ENCODE measurements around the gene CHRDL2.

The CHRDL2 gene

DNA sequence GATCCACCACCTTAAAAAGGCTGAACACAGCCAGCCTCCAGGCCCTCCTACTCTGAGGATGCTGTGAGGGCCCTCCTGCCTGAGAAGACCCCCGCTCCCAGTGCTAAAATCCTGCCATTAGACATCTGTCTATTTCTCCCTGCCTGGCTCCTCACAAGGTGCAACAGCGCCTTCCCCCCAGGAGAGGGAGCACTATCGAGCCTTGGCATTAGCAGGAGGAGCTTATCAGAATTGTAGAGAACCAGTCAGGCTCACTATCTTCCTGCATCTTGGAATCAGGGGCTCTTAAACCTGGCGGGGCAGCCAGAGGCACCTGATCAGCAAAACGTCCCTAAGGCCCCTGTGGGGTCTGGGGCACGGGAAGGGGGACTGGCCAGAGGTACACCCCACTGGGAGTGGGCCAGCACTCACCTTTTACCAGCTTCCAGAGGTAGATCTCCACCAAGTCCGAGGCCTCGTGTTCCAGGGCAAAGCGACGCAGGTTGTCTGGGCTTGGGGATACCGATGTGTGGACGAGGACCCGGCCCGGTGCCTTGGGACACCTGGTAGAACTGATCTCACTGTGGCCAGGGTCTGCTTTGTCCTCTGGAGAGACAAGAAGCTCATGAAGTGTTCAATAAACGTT lies 28.7 kb downstream of the CHRDL2 start:
- Histone ChIP-seq H2BK120ac (ENCODE audit: insufficient read depth, low read length, poor library complexity) (no peak overlapping the region), H3K27ac (ENCODE audit: low read depth, low read length) (no peak overlapping the region), H3K23ac (ENCODE audit: low read length) (no peak overlapping the region), H3K79me1 (ENCODE audit: low read length) (no peaks in the 10 kb centered on the region), H2AFZ (ENCODE audit: insufficient read depth, low read length, poor library complexity) (no peak overlapping the region), H4K8ac (ENCODE audit: low read depth, low read length) (no peak overlapping the region), H3K14ac (ENCODE audit: low read length) (no peak overlapping the region), H3K9me3 (ENCODE audit: insufficient read depth, low read depth, low read length) (no peaks in the 10 kb centered on the region), H3K79me2 (ENCODE audit: control insufficient read depth, insufficient read depth, low read length, poor library complexity) (no peaks in the 10 kb centered on the region), H2BK12ac (ENCODE audit: low read length) (no peak overlapping the region), H3K36me3 (ENCODE audit: control insufficient read depth in 1 of 2, insufficient read depth in 2 of 2, low read length in 2 of 2) (no peaks in the 10 kb centered on the region), H3K4me3 (ENCODE audit: low read depth, low read length) (no peak overlapping the region), H3K9ac (ENCODE audit: low read length) (no peak overlapping the region), H3K18ac (ENCODE audit: low read length) (no peak overlapping the region), H3K4me2 (ENCODE audit: low read length) (no peak overlapping the region), H3K4ac (ENCODE audit: low read depth, low read length) (no peak overlapping the region), H2BK5ac (ENCODE audit: low read depth, low read length, poor library complexity) (no peak overlapping the region), H3K27me3 (ENCODE audit: insufficient read depth, low read length) (no peaks in the 10 kb centered on the region), H3K4me1 (ENCODE audit: control insufficient read depth in 1 of 2, insufficient read depth in 2 of 2, low read length in 2 of 2) (no peaks in the 10 kb centered on the region), H2AK5ac (ENCODE audit: low read length) (no peak overlapping the region), H4K91ac (ENCODE audit: low read depth, low read length) (no peak overlapping the region), H4K12ac (ENCODE audit: low read depth, low read length) (no peak overlapping the region)
- no CpG with 5 or more reads among the region's 15 CpGs for WGBS (ENCODE audit: extremely low coverage, insufficient coverage, insufficient read length)
- DNase-seq, result peak; percentile 29 to 83

GRCh38 chr11:74701351-74701750 lies 29.9 kb downstream of the CHRDL2 start:
- Histone ChIP-seq H2AK5ac (ENCODE audit: low read length) (no peak overlapping the region), H3K23ac (ENCODE audit: low read length) (no peak overlapping the region), H4K8ac (ENCODE audit: low read depth, low read length) (no peak overlapping the region), H3K4ac (ENCODE audit: low read depth, low read length) (no peak overlapping the region), H4K91ac (ENCODE audit: low read depth, low read length) (no peak overlapping the region), H3K9ac (ENCODE audit: low read length) (no peak overlapping the region), H3K4me2 (ENCODE audit: low read length) (no peak overlapping the region), H3K14ac (ENCODE audit: low read length) (no peak overlapping the region), H2AFZ (ENCODE audit: insufficient read depth, low read length, poor library complexity) (no peak overlapping the region), H3K27me3 (ENCODE audit: insufficient read depth, low read length) (no peaks in the 10 kb centered on the region), H3K27ac (ENCODE audit: low read depth, low read length) (no peak overlapping the region), H3K4me3 (ENCODE audit: low read depth, low read length) (no peak overlapping the region), H3K79me2 (ENCODE audit: control insufficient read depth, insufficient read depth, low read length, poor library complexity) (no peaks in the 10 kb centered on the region), H3K79me1 (ENCODE audit: low read length) (no peaks in the 10 kb centered on the region), H2BK12ac (ENCODE audit: low read length) (no peak overlapping the region), H2BK5ac (ENCODE audit: low read depth, low read length, poor library complexity) (no peak overlapping the region), H3K18ac (ENCODE audit: low read length) (no peak overlapping the region), H3K9me3 (ENCODE audit: insufficient read depth, low read depth, low read length) (no peaks in the 10 kb centered on the region), H3K4me1 (ENCODE audit: control insufficient read depth in 1 of 2, insufficient read depth in 2 of 2, low read length in 2 of 2) (peaks cover 5 to 8% of the 10 kb centered on the region in 2 experiments), H2BK120ac (ENCODE audit: insufficient read depth, low read length, poor library complexity) (no peak overlapping the region), H3K36me3 (ENCODE audit: control insufficient read depth in 1 of 2, insufficient read depth in 2 of 2, low read length in 2 of 2) (no peaks in the 10 kb centered on the region), H4K12ac (ENCODE audit: low read depth, low read length) (no peak overlapping the region)
- WGBS (ENCODE audit: extremely low coverage, insufficient coverage, insufficient read length), result no CpG with 5 or more reads among the region's 8 CpGs
- peak in 1 of 2 donors; percentile 52 for DNase-seq

DNA sequence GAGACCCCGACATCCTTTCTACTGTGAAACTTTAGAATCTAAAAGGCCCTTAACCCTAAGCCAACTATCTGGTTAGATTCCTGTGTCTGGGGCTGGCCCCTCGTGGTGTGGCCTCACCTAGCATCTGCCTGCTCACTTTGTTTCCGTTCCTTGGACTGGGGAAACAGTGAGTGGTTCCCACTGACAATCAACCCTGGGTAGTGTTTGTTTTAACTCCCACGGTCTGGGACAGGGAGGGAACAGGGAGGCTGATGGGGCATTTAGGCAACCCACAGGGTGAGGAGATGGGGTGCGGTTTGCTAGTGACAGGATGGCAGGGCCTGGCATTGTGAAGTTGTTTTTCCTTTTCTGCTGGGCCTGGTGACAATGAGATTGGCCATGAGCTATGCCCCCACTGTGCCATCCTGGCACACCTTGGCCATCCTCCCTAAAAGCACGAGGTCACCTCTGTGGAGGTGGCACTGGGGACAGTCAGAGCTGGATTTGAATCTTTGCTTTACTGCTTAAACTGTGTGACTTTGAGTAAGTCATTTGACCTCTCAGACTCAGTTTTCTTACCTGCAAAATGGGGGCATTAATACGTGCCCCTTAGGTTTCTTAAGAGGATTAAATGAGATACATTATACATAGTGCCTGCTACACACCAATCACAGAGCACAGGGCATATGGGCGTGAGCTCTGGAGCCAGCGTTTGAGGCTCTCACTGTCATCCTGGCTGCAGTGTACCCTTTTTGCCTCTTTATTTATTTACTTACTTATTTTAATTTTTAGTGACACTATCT lies 31.4 kb downstream of the CHRDL2 start:
- WGBS (ENCODE audit: extremely low coverage, insufficient coverage, insufficient read length), result no CpG with 5 or more reads among the region's 9 CpGs
- H3K18ac ChIP-seq (ENCODE audit: low read length), result no peak overlapping the region
- H2BK5ac ChIP-seq (ENCODE audit: low read depth, low read length, poor library complexity), result no peak overlapping the region
- H2AK5ac ChIP-seq (ENCODE audit: low read length), result no peak overlapping the region
- H3K4me1 ChIP-seq (ENCODE audit: control insufficient read depth in 1 of 2, insufficient read depth in 2 of 2, low read length in 2 of 2), result peaks cover 8 to 14% of the 10 kb centered on the region in 2 experiments
- no peaks in the 10 kb centered on the region for H3K9me3 ChIP-seq (ENCODE audit: insufficient read depth, low read depth, low read length)
- no peak for DNase-seq
- H3K14ac ChIP-seq (ENCODE audit: low read length), result no peak overlapping the region
- H3K4me3 ChIP-seq (ENCODE audit: low read depth, low read length), result no peak overlapping the region
- H3K27me3 ChIP-seq (ENCODE audit: insufficient read depth, low read length), result no peaks in the 10 kb centered on the region
- no peaks in the 10 kb centered on the region for H3K79me1 ChIP-seq (ENCODE audit: low read length)
- no peak overlapping the region for H2BK12ac ChIP-seq (ENCODE audit: low read length)
- no peaks in the 10 kb centered on the region for H3K79me2 ChIP-seq (ENCODE audit: control insufficient read depth, insufficient read depth, low read length, poor library complexity)
- H4K8ac ChIP-seq (ENCODE audit: low read depth, low read length), result no peak overlapping the region
- H2BK120ac ChIP-seq (ENCODE audit: insufficient read depth, low read length, poor library complexity), result no peak overlapping the region
- H3K23ac ChIP-seq (ENCODE audit: low read length), result no peak overlapping the region
- no peak overlapping the region for H3K4me2 ChIP-seq (ENCODE audit: low read length)
- H3K4ac ChIP-seq (ENCODE audit: low read depth, low read length), result no peak overlapping the region
- no peak overlapping the region for H4K91ac ChIP-seq (ENCODE audit: low read depth, low read length)
- H3K27ac ChIP-seq (ENCODE audit: low read depth, low read length), result no peak overlapping the region
- no peaks in the 10 kb centered on the region for H3K36me3 ChIP-seq (ENCODE audit: control insufficient read depth in 1 of 2, insufficient read depth in 2 of 2, low read length in 2 of 2)
- no peak overlapping the region for H3K9ac ChIP-seq (ENCODE audit: low read length)
- no peak overlapping the region for H2AFZ ChIP-seq (ENCODE audit: insufficient read depth, low read length, poor library complexity)
- no peak overlapping the region for H4K12ac ChIP-seq (ENCODE audit: low read depth, low read length)

- no peaks in the 10 kb centered on the region for H3K79me2 ChIP-seq (ENCODE audit: control insufficient read depth, insufficient read depth, low read length, poor library complexity)
- H3K79me1 ChIP-seq (ENCODE audit: low read length), result no peaks in the 10 kb centered on the region
- no peak overlapping the region for H2AK5ac ChIP-seq (ENCODE audit: low read length)
- no peak overlapping the region for H3K23ac ChIP-seq (ENCODE audit: low read length)
- H3K14ac ChIP-seq (ENCODE audit: low read length), result no peak overlapping the region
- H3K9me3 ChIP-seq (ENCODE audit: insufficient read depth, low read depth, low read length), result no peaks in the 10 kb centered on the region
- H3K18ac ChIP-seq (ENCODE audit: low read length), result no peak overlapping the region
- H3K4me2 ChIP-seq (ENCODE audit: low read length), result no peak overlapping the region
- no peak overlapping the region for H2BK5ac ChIP-seq (ENCODE audit: low read depth, low read length, poor library complexity)
- no peak overlapping the region for H3K27ac ChIP-seq (ENCODE audit: low read depth, low read length)
- H4K8ac ChIP-seq (ENCODE audit: low read depth, low read length), result no peak overlapping the region
- no CpG with 5 or more reads among the region's 4 CpGs for whole genome bisulfite sequencing (ENCODE audit: extremely low coverage, insufficient coverage, insufficient read length)
- no peak overlapping the region for H3K9ac ChIP-seq (ENCODE audit: low read length)
- no peak overlapping the region for H2BK12ac ChIP-seq (ENCODE audit: low read length)
- no peak overlapping the region for H3K4me3 ChIP-seq (ENCODE audit: low read depth, low read length)
- H4K91ac ChIP-seq (ENCODE audit: low read depth, low read length), result no peak overlapping the region
- H2AFZ ChIP-seq (ENCODE audit: insufficient read depth, low read length, poor library complexity), result no peak overlapping the region
- H3K4ac ChIP-seq (ENCODE audit: low read depth, low read length), result no peak overlapping the region
- H3K36me3 ChIP-seq (ENCODE audit: control insufficient read depth in 1 of 2, insufficient read depth in 2 of 2, low read length in 2 of 2), result no peaks in the 10 kb centered on the region
- no peak overlapping the region for H4K12ac ChIP-seq (ENCODE audit: low read depth, low read length)
- no peak overlapping the region for H2BK120ac ChIP-seq (ENCODE audit: insufficient read depth, low read length, poor library complexity)
- H3K4me1 ChIP-seq (ENCODE audit: control insufficient read depth in 1 of 2, insufficient read depth in 2 of 2, low read length in 2 of 2), result peaks cover 8 to 14% of the 10 kb centered on the region in 2 experiments
- DNase-seq, result no peak
- H3K27me3 ChIP-seq (ENCODE audit: insufficient read depth, low read length), result no peaks in the 10 kb centered on the region
These were observed 33.5 kb downstream of the CHRDL2 start for GRCh38 chr11:74697722-74698121.
